ENCODE results near the gene ACYP2. TPM values are rescaled to one million over a fixed set of nuclear protein-coding genes. Genes with fewer than 3 reads are reported as not detected.

ACYP2 gene
- total and polyA plus RNA-seq, 2 donors from 2014 or later: 16.7 to 24.5 TPM

DNA sequence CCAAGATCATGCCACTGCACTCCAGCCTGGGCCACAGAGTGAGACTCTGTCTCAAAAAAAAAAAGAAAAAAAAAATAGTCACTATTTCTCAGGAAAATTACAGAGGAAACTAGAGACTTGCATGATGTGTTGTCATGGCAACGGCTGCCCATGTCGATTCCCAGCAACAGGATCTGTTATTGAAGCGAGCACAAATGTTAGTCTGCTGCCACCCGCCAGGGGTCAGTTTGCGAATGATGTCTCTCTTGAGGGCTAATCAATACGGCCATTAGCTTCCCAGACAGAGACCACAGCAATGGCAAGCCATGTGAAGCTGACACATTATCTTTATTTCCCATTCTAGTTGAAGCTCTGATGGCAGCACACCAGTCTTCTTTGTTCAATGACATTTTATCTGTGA, 32.4 kb upstream of the ACYP2 start:
- Histone ChIP-seq H3K4me1 (ENCODE audit: control insufficient read depth in 2 of 3, insufficient read depth in 2 of 3, low read depth in 1 of 3, low read length in 3 of 3) (no peaks in the 10 kb centered on the region), H3K9me3 (ENCODE audit: control insufficient read depth in 2 of 3, insufficient read depth in 1 of 3, low read length in 3 of 3) (no peaks in the 10 kb centered on the region), H3K27ac (ENCODE audit: low read depth in 2 of 2, low read length in 2 of 2) (no peak overlapping the region), H3K9ac (ENCODE audit: low read length in 3 of 3) (no peak overlapping the region), H3K27me3 (ENCODE audit: control insufficient read depth, insufficient read depth, low read length) (no peaks in the 10 kb centered on the region), H3K36me3 (ENCODE audit: control insufficient read depth in 2 of 3, insufficient read depth in 3 of 3, low read length in 3 of 3) (no peaks in the 10 kb centered on the region), H3K4me3 (ENCODE audit: low read length in 3 of 3) (no peak overlapping the region)
- TF ChIP-seq, protein P1, sequence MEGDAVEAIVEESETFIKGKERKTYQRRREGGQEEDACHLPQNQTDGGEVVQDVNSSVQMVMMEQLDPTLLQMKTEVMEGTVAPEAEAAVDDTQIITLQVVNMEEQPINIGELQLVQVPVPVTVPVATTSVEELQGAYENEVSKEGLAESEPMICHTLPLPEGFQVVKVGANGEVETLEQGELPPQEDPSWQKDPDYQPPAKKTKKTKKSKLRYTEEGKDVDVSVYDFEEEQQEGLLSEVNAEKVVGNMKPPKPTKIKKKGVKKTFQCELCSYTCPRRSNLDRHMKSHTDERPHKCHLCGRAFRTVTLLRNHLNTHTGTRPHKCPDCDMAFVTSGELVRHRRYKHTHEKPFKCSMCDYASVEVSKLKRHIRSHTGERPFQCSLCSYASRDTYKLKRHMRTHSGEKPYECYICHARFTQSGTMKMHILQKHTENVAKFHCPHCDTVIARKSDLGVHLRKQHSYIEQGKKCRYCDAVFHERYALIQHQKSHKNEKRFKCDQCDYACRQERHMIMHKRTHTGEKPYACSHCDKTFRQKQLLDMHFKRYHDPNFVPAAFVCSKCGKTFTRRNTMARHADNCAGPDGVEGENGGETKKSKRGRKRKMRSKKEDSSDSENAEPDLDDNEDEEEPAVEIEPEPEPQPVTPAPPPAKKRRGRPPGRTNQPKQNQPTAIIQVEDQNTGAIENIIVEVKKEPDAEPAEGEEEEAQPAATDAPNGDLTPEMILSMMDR (IDR thresholded peaks at IDR 0.05; ENCODE audit: borderline replicate concordance, extremely low read depth, insufficient read depth): no peak
- intact Hi-C loops (cut with DNase I): no loop called here
- DNase-seq (no peak), FAIRE-seq (no peak)

- no peaks in the 10 kb centered on the region for H3K4me1 ChIP-seq (ENCODE audit: control insufficient read depth in 2 of 3, insufficient read depth in 2 of 3, low read depth in 1 of 3, low read length in 3 of 3)
- TF ChIP-seq, protein P1 (IDR thresholded peaks at IDR 0.05; ENCODE audit: borderline replicate concordance, extremely low read depth, insufficient read depth): no peak
- DNase-seq (no peak), FAIRE-seq (no peak)
- H3K9ac ChIP-seq (ENCODE audit: low read length in 3 of 3): no peak overlapping the region
- no peaks in the 10 kb centered on the region for H3K36me3 ChIP-seq (ENCODE audit: control insufficient read depth in 2 of 3, insufficient read depth in 3 of 3, low read length in 3 of 3)
- H3K27ac ChIP-seq (ENCODE audit: low read depth in 2 of 2, low read length in 2 of 2): no peak overlapping the region
- no peaks in the 10 kb centered on the region for H3K27me3 ChIP-seq (ENCODE audit: control insufficient read depth, insufficient read depth, low read length)
- H3K9me3 ChIP-seq (ENCODE audit: control insufficient read depth in 2 of 3, insufficient read depth in 1 of 3, low read length in 3 of 3): no peaks in the 10 kb centered on the region
- intact Hi-C loops (cut with DNase I): no loop called here
- no peak overlapping the region for H3K4me3 ChIP-seq (ENCODE audit: low read length in 3 of 3)
Measured at GRCh38 chr2:54083445-54083844, 32.0 kb upstream of the ACYP2 start.

DNA sequence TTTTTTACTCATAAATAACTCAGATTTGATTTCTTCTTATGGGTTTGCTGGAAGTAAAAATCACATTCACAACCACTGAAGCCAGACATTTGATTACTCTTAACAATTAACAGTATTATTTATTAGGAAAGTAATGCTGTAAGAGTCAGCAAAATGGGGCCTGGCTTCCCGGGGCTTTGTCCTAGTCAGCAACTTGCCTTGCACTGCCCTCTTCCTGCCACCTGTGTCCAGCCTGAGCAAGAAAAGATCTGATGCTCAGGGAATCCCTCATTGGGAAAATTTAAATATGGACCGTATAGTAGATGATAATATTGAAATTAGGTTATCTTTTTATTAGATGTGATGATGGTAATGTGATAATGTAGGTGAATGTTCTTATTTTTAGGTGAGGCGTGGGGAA, 30.8 kb upstream of the ACYP2 start:
- TF ChIP-seq, protein P1 (IDR thresholded peaks at IDR 0.05; ENCODE audit: borderline replicate concordance, extremely low read depth, insufficient read depth): peak; percentile 13
- H3K36me3 ChIP-seq (ENCODE audit: control insufficient read depth in 2 of 3, insufficient read depth in 3 of 3, low read length in 3 of 3): no peaks in the 10 kb centered on the region
- H3K27ac ChIP-seq (ENCODE audit: low read depth in 2 of 2, low read length in 2 of 2): no peak overlapping the region
- intact Hi-C loops (cut with DNase I): no loop called here
- no peaks in the 10 kb centered on the region for H3K27me3 ChIP-seq (ENCODE audit: control insufficient read depth, insufficient read depth, low read length)
- peak in 1 of 5 donors; percentile 33 for DNase-seq
- no peak overlapping the region for H3K4me3 ChIP-seq (ENCODE audit: low read length in 3 of 3)
- no peaks in the 10 kb centered on the region for H3K9me3 ChIP-seq (ENCODE audit: control insufficient read depth in 2 of 3, insufficient read depth in 1 of 3, low read length in 3 of 3)
- no peak for FAIRE-seq
- H3K9ac ChIP-seq (ENCODE audit: low read length in 3 of 3): no peak overlapping the region
- no peaks in the 10 kb centered on the region for H3K4me1 ChIP-seq (ENCODE audit: control insufficient read depth in 2 of 3, insufficient read depth in 2 of 3, low read depth in 1 of 3, low read length in 3 of 3)

DNA sequence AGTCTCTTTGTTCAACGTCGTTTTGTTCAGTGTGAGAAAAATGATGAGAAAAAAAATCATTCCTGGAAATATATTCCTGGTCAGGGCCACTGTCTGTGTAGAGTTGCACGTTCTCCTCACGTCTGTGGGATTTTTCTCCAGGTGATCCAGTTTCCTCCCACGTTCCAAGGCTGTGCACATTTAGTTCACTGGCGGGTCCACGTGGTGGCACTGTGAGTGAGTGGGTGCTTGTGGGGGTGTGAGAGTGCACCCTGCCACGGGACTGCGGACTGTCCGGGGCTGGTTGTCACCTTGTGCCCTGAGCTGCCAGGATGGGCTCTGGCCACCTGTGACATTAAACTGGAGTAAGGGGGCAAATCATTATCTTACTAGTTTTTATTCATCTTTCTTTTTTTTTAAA, 30.3 kb upstream of the ACYP2 start:
- H3K9ac ChIP-seq (ENCODE audit: low read length in 3 of 3): no peak overlapping the region
- no peaks in the 10 kb centered on the region for H3K4me1 ChIP-seq (ENCODE audit: control insufficient read depth in 2 of 3, insufficient read depth in 2 of 3, low read depth in 1 of 3, low read length in 3 of 3)
- no peaks in the 10 kb centered on the region for H3K36me3 ChIP-seq (ENCODE audit: control insufficient read depth in 2 of 3, insufficient read depth in 3 of 3, low read length in 3 of 3)
- intact Hi-C loops (cut with DNase I): no loop called here
- H3K9me3 ChIP-seq (ENCODE audit: control insufficient read depth in 2 of 3, insufficient read depth in 1 of 3, low read length in 3 of 3): no peaks in the 10 kb centered on the region
- DNase-seq: no peak
- no peak overlapping the region for H3K27ac ChIP-seq (ENCODE audit: low read depth in 2 of 2, low read length in 2 of 2)
- H3K27me3 ChIP-seq (ENCODE audit: control insufficient read depth, insufficient read depth, low read length): no peaks in the 10 kb centered on the region
- TF ChIP-seq, protein P1 (IDR thresholded peaks at IDR 0.05; ENCODE audit: borderline replicate concordance, extremely low read depth, insufficient read depth): no peak
- no peak overlapping the region for H3K4me3 ChIP-seq (ENCODE audit: low read length in 3 of 3)
- no peak for FAIRE-seq
